ENCODE measurements around the gene AFTPH. TPM values are rescaled to one million over a fixed set of nuclear protein-coding genes. Genes with fewer than 3 reads are reported as not detected.

AFTPH gene
- total RNA-seq, 4 donors from 2014 or later = 49.1 to 64.3 (median 57.1) TPM

- H3K36me3 ChIP-seq = no peaks in the 10 kb centered on the region
- TF ChIP-seq CTCF (IDR thresholded peaks at IDR 0.05) (no peak), POLR2A (IDR thresholded peaks at IDR 0.05) (no peak), EP300 (IDR thresholded peaks at IDR 0.05) (no peak), POLR2AphosphoS5 (IDR thresholded peaks at IDR 0.05) (no peak)
- H3K4me3 ChIP-seq = no peak overlapping the region
- H3K9me3 ChIP-seq = no peaks in the 10 kb centered on the region
- no peak overlapping the region for H3K27ac ChIP-seq
- WGBS = 59% methylated on average over 8 of the region's 8 CpGs
- DNase-seq (ENCODE audit: low spot score in 2 of 2) = no peak
- H3K27me3 ChIP-seq = no peaks in the 10 kb centered on the region
- peaks cover 30% of the 10 kb centered on the region for H3K4me1 ChIP-seq
These were observed 77.1 kb downstream of the AFTPH start for GRCh38 chr2:64601034-64601754.

GRCh38 chr2:64601785-64602391 lies 77.8 kb downstream of the AFTPH start:
- Histone ChIP-seq H3K27me3 (no peaks in the 10 kb centered on the region), H3K27ac (no peak overlapping the region), H3K4me1 (peaks cover 37% of the 10 kb centered on the region), H3K4me3 (no peak overlapping the region), H3K36me3 (no peaks in the 10 kb centered on the region), H3K9me3 (no peaks in the 10 kb centered on the region)
- 72% methylated on average over 12 of the region's 12 CpGs for WGBS
- TF ChIP-seq POLR2A (IDR thresholded peaks at IDR 0.05) (no peak), EP300 (IDR thresholded peaks at IDR 0.05) (no peak), CTCF (IDR thresholded peaks at IDR 0.05) (no peak), POLR2AphosphoS5 (IDR thresholded peaks at IDR 0.05) (no peak)
- DNase-seq (ENCODE audit: low spot score in 2 of 2) = no peak

- H3K4me3 ChIP-seq = no peak overlapping the region
- WGBS = 98% methylated on average over 11 of the region's 11 CpGs
- H3K27ac ChIP-seq = no peak overlapping the region
- H3K27me3 ChIP-seq = no peaks in the 10 kb centered on the region
- DNase-seq (ENCODE audit: low spot score in 2 of 2) = no peak
- peaks cover 42% of the 10 kb centered on the region for H3K4me1 ChIP-seq
- no peaks in the 10 kb centered on the region for H3K36me3 ChIP-seq
- TF ChIP-seq EP300 (IDR thresholded peaks at IDR 0.05) (no peak), POLR2A (IDR thresholded peaks at IDR 0.05) (no peak), POLR2AphosphoS5 (IDR thresholded peaks at IDR 0.05) (no peak), CTCF (IDR thresholded peaks at IDR 0.05) (no peak)
- no peaks in the 10 kb centered on the region for H3K9me3 ChIP-seq
These were observed 78.3 kb downstream of the AFTPH start for GRCh38 chr2:64602436-64602835.

GRCh38 chr2:64604155-64604554 lies 80.0 kb downstream of the AFTPH start:
- TF ChIP-seq POLR2A (IDR thresholded peaks at IDR 0.05) (no peak), CTCF (IDR thresholded peaks at IDR 0.05) (no peak), EP300 (IDR thresholded peaks at IDR 0.05) (no peak), POLR2AphosphoS5 (IDR thresholded peaks at IDR 0.05) (no peak)
- H3K4me3 ChIP-seq = no peak overlapping the region
- DNase-seq (ENCODE audit: low spot score in 2 of 2) = no peak
- peaks cover 58% of the 10 kb centered on the region for H3K4me1 ChIP-seq
- no peak overlapping the region for H3K27ac ChIP-seq
- no peaks in the 10 kb centered on the region for H3K27me3 ChIP-seq
- 91% methylated on average over 2 of the region's 2 CpGs for WGBS
- no peaks in the 10 kb centered on the region for H3K36me3 ChIP-seq
- H3K9me3 ChIP-seq = no peaks in the 10 kb centered on the region

- peak overlapping the region; percentile 7 for H3K27ac ChIP-seq
- no peaks in the 10 kb centered on the region for H3K27me3 ChIP-seq
- H3K4me1 ChIP-seq = peaks cover 57% of the 10 kb centered on the region
- no peaks in the 10 kb centered on the region for H3K9me3 ChIP-seq
- TF ChIP-seq CTCF (IDR thresholded peaks at IDR 0.05) (no peak), EP300 (IDR thresholded peaks at IDR 0.05) (no peak), POLR2A (IDR thresholded peaks at IDR 0.05) (no peak), POLR2AphosphoS5 (IDR thresholded peaks at IDR 0.05) (no peak)
- DNase-seq (ENCODE audit: low spot score in 2 of 2) = no peak
- no peak overlapping the region for H3K4me3 ChIP-seq
- H3K36me3 ChIP-seq = no peaks in the 10 kb centered on the region
- 20% methylated on average over 6 of the region's 6 CpGs for WGBS
These were observed 80.9 kb downstream of the AFTPH start for GRCh38 chr2:64605026-64605471.
